ENCODE data around the gene YWHAE. TPM values are rescaled to one million over a fixed set of nuclear protein-coding genes. Genes with fewer than 3 reads are reported as not detected.

The YWHAE gene
- total RNA-seq (ENCODE audit: low replicate concordance) = 1,602 and 2,181 TPM in 2 replicates

DNA sequence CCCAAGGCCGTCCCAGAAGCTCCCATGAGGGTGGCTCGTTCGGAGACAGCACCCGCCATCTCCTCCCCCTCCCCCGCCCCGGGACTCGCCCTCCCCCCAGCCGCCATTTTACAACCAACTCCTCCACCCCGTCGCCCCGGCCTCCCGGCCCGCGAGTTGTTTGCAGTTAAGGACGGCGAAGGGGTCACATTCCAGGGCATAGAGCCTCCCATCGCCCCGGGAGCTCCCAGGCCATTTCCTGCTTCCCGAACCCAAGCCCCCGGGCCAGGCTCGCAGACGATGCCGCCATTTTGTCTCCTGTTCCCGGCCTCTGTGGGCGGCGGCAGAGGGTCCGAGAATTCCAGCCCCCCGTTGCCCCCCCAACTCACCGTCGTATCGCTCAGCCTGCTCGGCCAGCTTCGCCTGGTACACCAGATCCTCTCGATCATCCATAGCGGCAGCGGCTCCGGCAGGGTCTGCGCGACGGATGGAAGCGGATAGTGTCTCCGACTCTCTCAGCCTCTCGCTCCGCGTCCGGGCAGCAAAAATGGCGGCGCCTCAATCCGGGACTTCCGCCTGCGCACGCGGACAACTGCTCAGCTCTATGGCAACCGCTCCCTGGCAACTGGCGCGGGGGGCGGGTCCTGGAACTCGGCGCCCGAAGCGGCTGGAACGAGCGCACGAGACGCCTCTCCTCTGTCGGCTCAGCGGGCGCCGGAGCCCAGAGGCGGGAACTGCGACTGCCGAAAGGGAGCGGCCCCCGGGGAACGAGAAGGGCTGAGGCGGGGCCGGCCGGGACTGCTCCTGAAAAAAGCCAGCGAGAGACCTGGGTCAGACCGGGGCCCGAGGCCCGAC lies at the start of gene YWHAE:
TSS of gene YWHAE (minus strand) at position 544 of the 834 bp plus-strand sequence. CDS start at position 432, 112 bp downstream.
- Histone ChIP-seq H3K4me1 (peaks cover 11% of the 10 kb centered on the region), H2AFZ (replicated peaks) (peak within 1 kb of the TSS; percentile 87)

DNA sequence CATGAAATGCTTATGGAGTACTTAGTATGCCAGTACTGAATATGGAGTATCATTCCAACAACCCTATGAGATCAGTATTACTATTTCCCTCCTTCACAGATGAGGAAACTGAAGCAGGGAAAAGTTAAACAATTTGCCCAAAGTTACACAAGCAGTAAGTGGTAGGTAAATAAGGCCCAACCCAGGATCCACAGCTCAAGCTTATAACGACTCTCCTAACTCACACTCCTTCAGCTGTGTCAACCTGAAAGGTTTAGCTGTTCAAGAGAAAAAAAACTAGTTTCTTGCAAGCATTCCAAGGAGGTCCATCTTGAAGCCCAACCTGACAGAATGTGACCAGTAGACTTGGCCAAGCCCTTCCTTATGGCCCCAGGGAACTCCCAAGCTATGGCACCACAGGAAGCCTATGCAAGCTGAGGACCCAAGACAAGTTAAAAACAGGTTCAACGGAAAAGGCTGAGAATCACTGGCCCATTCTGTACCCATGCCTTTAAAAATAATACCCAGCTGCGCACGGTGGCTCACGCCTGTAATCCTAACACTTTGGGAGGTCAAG lies 49.5 kb upstream of the YWHAE start:
- peaks cover 16% of the 10 kb centered on the region for H3K4me1 Mint-ChIP-seq
- no peak overlapping the region for H3K27ac Mint-ChIP-seq
- H3K9ac ChIP-seq = no peak overlapping the region
- H3K36me3 Mint-ChIP-seq = peaks cover 34% of the 10 kb centered on the region
- no peak overlapping the region for H3K4me3 ChIP-seq
- H3K4me1 ChIP-seq = peaks cover 2% of the 10 kb centered on the region
- H3K27ac ChIP-seq = no peak overlapping the region
- H3K27me3 Mint-ChIP-seq (ENCODE audit: insufficient read depth, low read depth) = no peaks in the 10 kb centered on the region
- no peak overlapping the region for H3K4me3 Mint-ChIP-seq
- H3K27me3 ChIP-seq = no peaks in the 10 kb centered on the region
- no peak for TF ChIP-seq EZH2 (IDR thresholded peaks at IDR 0.05)
- no peak for TF ChIP-seq CTCF (IDR thresholded peaks at IDR 0.05)
- TF ChIP-seq EZH2phosphoT487 (IDR thresholded peaks at IDR 0.05) = no peak
- H3K36me3 ChIP-seq = no peaks in the 10 kb centered on the region
- H3K4me2 ChIP-seq = no peak overlapping the region
- no peak overlapping the region for H2AFZ ChIP-seq (replicated peaks)
- no peaks in the 10 kb centered on the region for H3F3A ChIP-seq (ENCODE audit: low read depth)
- DNase-seq (ENCODE audit: low spot score) = no peak
- peaks cover 2% of the 10 kb centered on the region for H3K9me3 Mint-ChIP-seq
- H3K9me3 ChIP-seq (ENCODE audit: low read depth) = no peaks in the 10 kb centered on the region
- peaks cover 55% of the 10 kb centered on the region for H4K20me1 ChIP-seq (ENCODE audit: low read depth)
- peaks cover 99% of the 10 kb centered on the region for H3K79me2 ChIP-seq (ENCODE audit: low read depth)

More for the DNA sequence above, at the start of gene YWHAE:
- H3F3A ChIP-seq (ENCODE audit: low read depth) = peaks cover 19% of the 10 kb centered on the region
- H3K4me3 ChIP-seq = peak within 1 kb of the TSS; percentile 81
- H3K27ac ChIP-seq = peak within 1 kb of the TSS; percentile 99
- Mint-ChIP-seq H3K36me3 (peaks cover 26% of the 10 kb centered on the region), H3K27me3 (ENCODE audit: insufficient read depth, low read depth) (peaks cover 9% of the 10 kb centered on the region), H3K9me3 (peaks cover 7% of the 10 kb centered on the region), H3K27ac (peak within 1 kb of the TSS; percentile 100), H3K4me3 (peak within 1 kb of the TSS; percentile 100), H3K4me1 (peaks cover 26% of the 10 kb centered on the region)
- peak; percentile 99 for DNase-seq (ENCODE audit: low spot score)
- H3K79me2 ChIP-seq (ENCODE audit: low read depth) = peaks cover 63% of the 10 kb centered on the region
- H3K9me3 ChIP-seq (ENCODE audit: low read depth) = no peaks in the 10 kb centered on the region
- H3K4me2 ChIP-seq = peak within 1 kb of the TSS; percentile 79
- TF ChIP-seq CTCF (IDR thresholded peaks at IDR 0.05) = no peak
- peak; percentile 53 for TF ChIP-seq EZH2 (IDR thresholded peaks at IDR 0.05)
- peak within 1 kb of the TSS; percentile 99 for H3K9ac ChIP-seq
- H4K20me1 ChIP-seq (ENCODE audit: low read depth) = peaks cover 43% of the 10 kb centered on the region
- no peaks in the 10 kb centered on the region for H3K36me3 ChIP-seq
- H3K27me3 ChIP-seq = no peaks in the 10 kb centered on the region

DNA sequence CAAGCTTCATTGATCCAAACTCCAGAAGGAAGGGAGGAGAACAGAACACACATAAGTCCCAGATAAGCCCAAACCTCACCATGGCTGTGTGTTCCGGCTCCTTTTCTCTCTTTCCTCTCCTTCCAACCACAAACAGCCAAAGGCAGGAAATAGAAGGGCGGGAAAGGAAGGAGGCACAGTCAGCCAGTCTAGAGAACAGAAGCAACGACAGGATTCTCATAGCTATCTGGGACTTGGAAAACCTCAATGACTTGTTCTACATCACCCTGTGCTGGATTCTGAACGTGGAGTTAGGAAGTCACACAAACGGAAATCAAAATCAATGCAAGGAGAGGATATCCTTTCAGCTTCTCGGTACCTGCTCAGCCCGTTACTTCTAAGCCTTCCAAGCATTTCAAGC lies 47.0 kb upstream of the YWHAE start:
- Histone ChIP-seq H3K79me2 (ENCODE audit: low read depth) (peaks cover 99% of the 10 kb centered on the region), H2AFZ (replicated peaks) (no peak overlapping the region), H3F3A (ENCODE audit: low read depth) (no peaks in the 10 kb centered on the region), H3K9ac (no peak overlapping the region), H4K20me1 (ENCODE audit: low read depth) (peaks cover 36% of the 10 kb centered on the region), H3K27me3 (no peaks in the 10 kb centered on the region), H3K36me3 (no peaks in the 10 kb centered on the region), H3K4me2 (no peak overlapping the region), H3K4me3 (no peak overlapping the region), H3K27ac (no peak overlapping the region), H3K4me1 (no peaks in the 10 kb centered on the region), H3K9me3 (ENCODE audit: low read depth) (no peaks in the 10 kb centered on the region)
- Mint-ChIP-seq H3K27me3 (ENCODE audit: insufficient read depth, low read depth) (peaks cover 2% of the 10 kb centered on the region), H3K27ac (no peak overlapping the region), H3K4me3 (no peak overlapping the region), H3K36me3 (peaks cover 29% of the 10 kb centered on the region), H3K4me1 (peaks cover 10% of the 10 kb centered on the region), H3K9me3 (peaks cover 2% of the 10 kb centered on the region)
- no peak for DNase-seq (ENCODE audit: low spot score)
- TF ChIP-seq EZH2 (IDR thresholded peaks at IDR 0.05) (no peak), CTCF (IDR thresholded peaks at IDR 0.05) (no peak), EZH2phosphoT487 (IDR thresholded peaks at IDR 0.05) (no peak)

Data from neural progenitor cell (in vitro differentiated cells).